Esophagus muscularis mucosa (tissue), 4 donors: ENCODE data around the gene SLCO6A1. TPM values are rescaled to one million over a fixed set of nuclear protein-coding genes. Genes with fewer than 3 reads are reported as not detected.

Experiments
- DNase-seq: peaks from one replicate; pipeline ENCODE4 v3.0.0-alpha.2; 2017; ENCODE audit errors: extremely low spot score
- H3K27ac ChIP-seq, 4 donors: fragments of 200-600 bp; sonication (generic); replicated peaks in 1 of 4; 1 replicate in 3 of 4; 2 replicates in 1 of 4; pipeline ENCODE4 v1.5.1; 2016 to 2019; ENCODE audit warnings: mild to moderate bottlenecking in 1 of 4
- H3K27me3 ChIP-seq, 4 donors: fragments of 200-600 bp; sonication (generic); one replicate each; pipeline versions ENCODE4 v1.5.1 to v1.6.0; 2016 to 2019
- H3K36me3 ChIP-seq, 4 donors: fragments of 200-600 bp; sonication (generic); one replicate each; pipeline ENCODE4 v1.5.1; 2016 to 2019
- H3K4me1 ChIP-seq, 4 donors: fragments of 200-600 bp; sonication (generic); one replicate each; pipeline ENCODE4 v1.5.1; 2016 to 2019
- H3K4me3 ChIP-seq, 4 donors: fragments of 200-600 bp; sonication (generic); 1 replicate in 2 of 4; 2 replicates in 2 of 4; pipeline ENCODE4 v1.5.1; 2016 to 2019; ENCODE audit warnings: mild to moderate bottlenecking in 4 of 4, moderate library complexity in 1 of 4
- H3K9me3 ChIP-seq, 4 donors: fragments of 200-600 bp; sonication (generic); 1 replicate in 3 of 4; 2 replicates in 1 of 4; pipeline ENCODE4 v1.5.1; 2016 to 2019
- EP300 ChIP-seq: sonication (generic); formaldehyde crosslinking; IDR thresholded peaks from one replicate; pipeline ENCODE4 v1.6.1; 2017; ENCODE audit warnings: antibody characterized with exemption
- POLR2A ChIP-seq: fragments of 450-650 bp; IDR thresholded peaks from one replicate; pipeline ENCODE4 v1.6.1; 2017; ENCODE audit warnings: antibody characterized with exemption, moderate library complexity, mild to moderate bottlenecking, low read depth
- POLR2AphosphoS5 ChIP-seq, 2 donors: sonication (generic); formaldehyde crosslinking; IDR thresholded peaks; one replicate each; pipeline ENCODE4 v1.6.1; 2017; ENCODE audit warnings: antibody characterized with exemption in 2 of 2
- WGBS: methylation state at CpG from one replicate; pipeline ENCODE4 v1.1.5; 2018; 5-methylcytosine and 5-hydroxymethylcytosine counted together
- intact Hi-C: fragments of 100-400 bp; cut with DNase I; formaldehyde crosslinking; loops from one replicate; pipeline ENCODE4 v1.15.1; 2023
- total RNA-seq, 4 donors: library from RNA; depleted of rRNA; stranded (reverse); fragments of >200 nt; gene quantifications; one replicate each; pipeline versions ENCODE4 v1.1.0 to v1.2.1, GENCODE V29; 2016
- TF ChIP-seq, protein P1 (sequence below), 3 experiments: fragments of 200-600 bp in 2 of 3; fragments of 450-650 bp in 1 of 3; sonication (generic) in 2 of 3; IDR thresholded peaks; one replicate each; pipeline ENCODE4 v1.5.1; 2017 to 2019; ENCODE audit warnings: antibody characterized with exemption in 3 of 3, mild to moderate bottlenecking in 2 of 3, moderate library complexity in 1 of 3

SLCO6A1 gene
- total RNA-seq, 4 donors from 2014 or later: not detected

GRCh38 chr5:102341681-102342288 lies 157.0 kb downstream of the SLCO6A1 start:
- no peak for DNase-seq
- WGBS: 39% methylated on average over 2 of the region's 2 CpGs
- peaks cover 0 to 5% (median 0%) of the 10 kb centered on the region in 4 donors for H3K9me3 ChIP-seq
- intact Hi-C loops: no loop called here
- no peaks in the 10 kb centered on the region for H3K27me3 ChIP-seq
- TF ChIP-seq POLR2AphosphoS5 (IDR thresholded peaks at IDR 0.05): no peak
- no peak for TF ChIP-seq EP300
- TF ChIP-seq, protein P1, sequence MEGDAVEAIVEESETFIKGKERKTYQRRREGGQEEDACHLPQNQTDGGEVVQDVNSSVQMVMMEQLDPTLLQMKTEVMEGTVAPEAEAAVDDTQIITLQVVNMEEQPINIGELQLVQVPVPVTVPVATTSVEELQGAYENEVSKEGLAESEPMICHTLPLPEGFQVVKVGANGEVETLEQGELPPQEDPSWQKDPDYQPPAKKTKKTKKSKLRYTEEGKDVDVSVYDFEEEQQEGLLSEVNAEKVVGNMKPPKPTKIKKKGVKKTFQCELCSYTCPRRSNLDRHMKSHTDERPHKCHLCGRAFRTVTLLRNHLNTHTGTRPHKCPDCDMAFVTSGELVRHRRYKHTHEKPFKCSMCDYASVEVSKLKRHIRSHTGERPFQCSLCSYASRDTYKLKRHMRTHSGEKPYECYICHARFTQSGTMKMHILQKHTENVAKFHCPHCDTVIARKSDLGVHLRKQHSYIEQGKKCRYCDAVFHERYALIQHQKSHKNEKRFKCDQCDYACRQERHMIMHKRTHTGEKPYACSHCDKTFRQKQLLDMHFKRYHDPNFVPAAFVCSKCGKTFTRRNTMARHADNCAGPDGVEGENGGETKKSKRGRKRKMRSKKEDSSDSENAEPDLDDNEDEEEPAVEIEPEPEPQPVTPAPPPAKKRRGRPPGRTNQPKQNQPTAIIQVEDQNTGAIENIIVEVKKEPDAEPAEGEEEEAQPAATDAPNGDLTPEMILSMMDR (IDR thresholded peaks at IDR 0.05): no peak
- TF ChIP-seq POLR2A: no peak
- no peak overlapping the region for H3K27ac ChIP-seq
- no peaks in the 10 kb centered on the region for H3K4me1 ChIP-seq
- H3K4me3 ChIP-seq: no peak overlapping the region
- no peaks in the 10 kb centered on the region for H3K36me3 ChIP-seq

GRCh38 chr5:102324714-102325113 lies 174.1 kb downstream of the SLCO6A1 start:
- Histone ChIP-seq H3K4me1 (no peaks in the 10 kb centered on the region), H3K4me3 (no peak overlapping the region), H3K27ac (no peak overlapping the region), H3K9me3 (no peaks in the 10 kb centered on the region), H3K27me3 (no peaks in the 10 kb centered on the region), H3K36me3 (no peaks in the 10 kb centered on the region)
- TF ChIP-seq POLR2AphosphoS5 (IDR thresholded peaks at IDR 0.05) (no peak), EP300 (no peak), POLR2A (no peak)
- TF ChIP-seq, protein P1 (IDR thresholded peaks at IDR 0.05): no peak
- no peak for DNase-seq
- intact Hi-C loops: no loop called here
- 45% methylated on average over 2 of the region's 2 CpGs for WGBS

Other genes with a start within 250 kb of the SLCO6A1 start
- under 1 TPM in 2 of 4 donors, not detected in 2; 0.06 to 0.17 TPM for gene SLCO4C1, start 202.7 kb downstream of the SLCO6A1 start, total RNA-seq